Ectodermal cell (in vitro differentiated cells): ENCODE data around the gene DTX3.
"Not testable (repeated sequence)": the region's sequence is repeated elsewhere in the genome, so short reads cannot be mapped to it uniquely, and the experiment has no call there.

Source experiments
- H3K27ac ChIP-seq: 2 replicates; pipeline ENCODE4 v1.7.0; 2013; ENCODE audit warnings: mild to moderate bottlenecking, low read depth, low read length; ENCODE audit not compliant: insufficient read depth, poor library complexity, severe bottlenecking
- H3K27me3 ChIP-seq: 2 replicates; pipeline ENCODE4 v1.7.0; 2013; ENCODE audit warnings: mild to moderate bottlenecking, low read length; ENCODE audit not compliant: insufficient read depth, control insufficient read depth, poor library complexity, severe bottlenecking
- H3K36me3 ChIP-seq: one replicate; pipeline ENCODE4 v1.7.0; 2013; ENCODE audit warnings: low read length; ENCODE audit not compliant: control insufficient read depth, insufficient read depth
- H3K4me1 ChIP-seq: one replicate; pipeline ENCODE4 v1.7.0; 2013; ENCODE audit warnings: low read length; ENCODE audit not compliant: control insufficient read depth, insufficient read depth
- H3K4me3 ChIP-seq: 2 replicates; pipeline ENCODE4 v1.7.0; 2013; ENCODE audit warnings: low read depth, low read length, control low read depth; ENCODE audit not compliant: insufficient read depth
- H3K9me3 ChIP-seq: 2 replicates; pipeline ENCODE4 v1.7.0; 2013; ENCODE audit warnings: mild to moderate bottlenecking, low read length, moderate library complexity; ENCODE audit not compliant: control insufficient read depth
- WGBS, 2 experiments: methylation state at CpG; one replicate each; pipeline ENCODE4 v1.1.7; 2013; ENCODE audit warnings: missing lambda C conversion rate in 2 of 2; 5-methylcytosine and 5-hydroxymethylcytosine counted together

DTX3 gene

DNA sequence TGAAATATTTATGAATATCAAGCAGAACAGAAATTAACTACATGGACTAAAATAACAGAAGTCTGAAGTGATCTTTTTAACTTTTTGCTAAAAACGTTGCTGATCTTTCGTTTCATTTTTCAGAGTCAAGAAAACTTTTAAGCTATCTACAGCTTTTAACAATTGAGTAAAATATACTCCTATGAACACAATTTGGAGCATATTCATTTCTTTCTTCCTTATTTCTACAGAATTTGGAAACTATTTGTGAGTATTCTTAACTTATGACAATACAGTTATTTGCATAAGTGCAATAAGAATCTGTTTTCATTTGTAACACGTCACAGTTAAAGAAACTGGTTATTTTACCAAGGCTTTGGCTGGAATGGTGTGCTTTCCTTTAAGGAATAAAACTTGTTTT, 49.4 kb downstream of the DTX3 start:
- Histone ChIP-seq H3K27me3 (no peaks in the 10 kb centered on the region), H3K4me3 (no peak overlapping the region), H3K36me3 (no peaks in the 10 kb centered on the region), H3K9me3 (no peaks in the 10 kb centered on the region), H3K27ac (no peak overlapping the region), H3K4me1 (no peaks in the 10 kb centered on the region)
- 69 to 70% methylated on average over 3 of the region's 3 CpGs for WGBS, 2 experiments

DNA sequence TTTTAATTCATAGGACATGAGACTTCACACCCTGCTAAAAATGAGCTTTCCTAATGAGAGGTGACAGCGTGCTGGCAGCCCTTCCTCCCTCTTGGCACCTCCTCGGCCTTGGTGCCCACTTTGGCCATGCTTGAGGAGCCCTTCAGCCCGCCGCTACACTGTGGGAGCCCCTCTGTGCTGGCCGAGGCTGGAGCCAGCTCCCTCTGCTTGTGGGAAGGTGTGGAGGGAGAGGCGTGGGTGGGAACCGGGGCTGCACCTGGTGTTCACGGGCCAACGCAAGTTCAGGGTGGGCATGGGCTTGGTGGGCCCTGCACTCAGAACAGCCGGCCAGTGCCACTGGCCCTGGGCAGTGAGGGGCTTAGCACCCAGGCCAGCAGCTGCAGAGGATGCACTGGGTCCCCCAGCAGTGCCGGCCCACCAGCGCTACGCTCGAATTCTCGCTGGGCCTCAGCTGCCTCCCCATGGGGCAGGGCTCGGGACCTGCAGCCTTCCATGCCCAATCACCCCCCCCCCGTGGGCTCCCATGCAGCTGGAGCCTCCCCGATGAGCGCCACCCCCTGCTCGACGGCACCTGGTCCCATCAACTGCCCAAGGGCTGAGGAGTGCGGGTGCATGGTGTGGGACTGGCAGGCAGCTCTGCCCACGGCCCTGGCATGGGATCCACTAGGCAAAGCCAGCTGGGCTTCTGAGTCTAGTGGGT, 51.1 kb downstream of the DTX3 start:
- H3K36me3 ChIP-seq: no peaks in the 10 kb centered on the region
- no peaks in the 10 kb centered on the region for H3K9me3 ChIP-seq
- H3K27me3 ChIP-seq: no peaks in the 10 kb centered on the region
- 87 to 88% methylated on average over 23 of the region's 23 CpGs for whole genome bisulfite sequencing, 2 experiments
- H3K27ac ChIP-seq: no peak overlapping the region
- no peaks in the 10 kb centered on the region for H3K4me1 ChIP-seq
- H3K4me3 ChIP-seq: no peak overlapping the region

DNA sequence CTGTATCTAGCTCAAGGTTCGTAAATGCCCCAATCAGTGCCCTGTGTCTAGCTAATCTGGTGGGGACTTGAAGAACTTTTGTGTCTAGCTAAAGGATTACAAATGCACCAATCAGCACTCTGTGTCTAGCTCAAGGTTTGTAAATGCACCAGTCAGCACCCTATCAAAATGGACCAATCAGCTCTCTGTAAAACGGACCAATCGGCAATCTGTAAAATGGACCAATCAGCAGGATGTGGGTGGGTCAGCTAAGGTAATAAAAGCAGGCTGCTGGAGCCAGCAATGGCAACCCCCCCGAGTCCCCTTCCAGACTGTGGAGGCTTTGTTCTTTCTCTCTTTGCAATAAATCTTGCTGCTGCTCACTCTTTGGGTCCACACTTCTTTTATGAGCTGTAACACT, 51.8 kb downstream of the DTX3 start:
- not testable (repeated sequence) for H3K9me3 ChIP-seq, H3K27ac ChIP-seq, H3K27me3 ChIP-seq, H3K36me3 ChIP-seq, H3K4me3 ChIP-seq, H3K4me1 ChIP-seq
- 81 to 91% methylated on average over 4 of the region's 4 CpGs for WGBS, 2 experiments

DNA sequence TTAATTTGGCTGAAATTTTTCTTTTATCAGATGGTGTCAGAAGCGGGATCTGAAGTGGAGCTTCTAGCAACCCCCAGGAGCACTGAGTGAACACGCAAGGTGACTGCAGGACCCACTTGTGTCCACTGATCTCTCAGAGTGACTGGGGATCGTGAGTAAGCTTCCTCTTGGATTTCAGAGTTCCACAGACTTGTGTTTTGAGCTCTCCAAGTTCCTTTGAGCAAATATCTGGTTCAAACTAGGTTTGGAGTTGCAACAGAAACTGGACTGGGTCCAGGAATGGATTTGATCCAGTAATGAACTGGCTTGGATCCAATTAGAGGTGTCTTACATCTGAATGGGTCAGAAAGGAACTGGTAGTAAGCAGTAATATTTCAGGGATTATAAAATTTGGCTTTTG, 53.1 kb downstream of the DTX3 start:
- Histone ChIP-seq H3K4me1 (no peaks in the 10 kb centered on the region), H3K27me3 (no peaks in the 10 kb centered on the region), H3K27ac (no peak overlapping the region), H3K36me3 (no peaks in the 10 kb centered on the region), H3K4me3 (no peak overlapping the region), H3K9me3 (no peaks in the 10 kb centered on the region)
- WGBS, 2 experiments: 62 to 66% methylated on average over 3 of the region's 3 CpGs

GRCh38 chr12:57658890-57659289, 54.3 kb downstream of the DTX3 start:
- Histone ChIP-seq H3K36me3 (no peaks in the 10 kb centered on the region), H3K27ac (no peak overlapping the region), H3K27me3 (no peaks in the 10 kb centered on the region), H3K4me3 (no peak overlapping the region), H3K9me3 (no peaks in the 10 kb centered on the region), H3K4me1 (no peaks in the 10 kb centered on the region)
- WGBS, 2 experiments: 61% methylated on average over 3 of the region's 3 CpGs
